GM18526 (cell line): Measurements from ENCODE around the gene ATRNL1.

Source experiments
- POLR2A ChIP-seq: IDR thresholded peaks from 3 replicates; pipeline ENCODE4 v1.6.1; 2011; ENCODE audit not compliant: insufficient read length; ENCODE audit errors: extremely low read depth

Gene ATRNL1

GRCh38 chr10:115974351-115974750 is 881.2 kb downstream of the ATRNL1 start:
- no peak for TF ChIP-seq POLR2A

DNA sequence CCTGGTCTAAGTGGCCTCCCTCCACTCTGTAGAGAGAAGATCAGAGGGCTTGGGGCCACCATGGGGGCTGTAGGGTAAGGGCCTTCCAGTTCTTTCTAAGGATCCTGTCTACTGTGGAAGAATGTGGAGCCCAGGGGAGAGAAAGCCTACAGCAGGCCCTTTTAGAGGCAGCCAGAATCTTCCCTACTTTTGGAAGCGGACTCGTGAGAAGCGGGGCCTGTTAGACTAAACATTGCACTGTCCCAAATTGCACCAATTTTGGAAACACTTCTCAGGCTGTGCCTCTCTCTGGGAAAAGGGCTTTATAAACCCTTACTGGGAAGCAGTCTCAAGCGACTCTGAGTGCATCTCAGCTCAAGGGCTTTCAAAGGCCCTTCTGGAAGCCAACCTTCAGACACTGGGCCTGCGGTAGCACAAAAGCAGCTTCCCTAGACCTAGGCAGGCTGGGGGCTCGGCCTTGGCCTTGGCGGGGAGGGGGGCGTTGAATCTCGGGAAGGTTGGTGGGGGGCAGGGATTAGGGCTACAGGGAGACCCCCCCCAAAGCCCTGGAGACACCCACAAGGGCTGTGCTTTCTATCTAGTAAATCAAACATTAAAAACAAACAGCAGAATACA is 881.8 kb downstream of the ATRNL1 start:
- no peak for TF ChIP-seq POLR2A

DNA sequence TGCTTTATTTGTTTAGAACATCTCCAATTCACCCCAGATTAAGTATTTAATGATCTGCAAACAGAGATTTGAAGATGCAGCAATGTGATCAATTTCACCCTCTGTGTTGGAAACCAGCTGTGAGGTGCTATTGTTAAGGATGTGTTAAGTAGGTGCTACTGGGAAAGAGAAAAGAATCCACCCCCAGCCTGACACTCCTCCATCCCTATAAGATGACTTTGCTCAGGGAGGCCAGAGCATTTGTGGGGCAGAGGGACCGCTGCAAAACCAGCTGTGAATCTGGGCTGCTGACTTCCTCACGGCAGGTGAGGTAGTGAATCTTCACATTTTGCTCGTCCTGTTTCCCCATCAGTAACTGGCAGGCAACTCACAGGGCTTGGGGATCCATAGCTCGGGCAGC is 882.3 kb downstream of the ATRNL1 start:
- TF ChIP-seq POLR2A = no peak

DNA sequence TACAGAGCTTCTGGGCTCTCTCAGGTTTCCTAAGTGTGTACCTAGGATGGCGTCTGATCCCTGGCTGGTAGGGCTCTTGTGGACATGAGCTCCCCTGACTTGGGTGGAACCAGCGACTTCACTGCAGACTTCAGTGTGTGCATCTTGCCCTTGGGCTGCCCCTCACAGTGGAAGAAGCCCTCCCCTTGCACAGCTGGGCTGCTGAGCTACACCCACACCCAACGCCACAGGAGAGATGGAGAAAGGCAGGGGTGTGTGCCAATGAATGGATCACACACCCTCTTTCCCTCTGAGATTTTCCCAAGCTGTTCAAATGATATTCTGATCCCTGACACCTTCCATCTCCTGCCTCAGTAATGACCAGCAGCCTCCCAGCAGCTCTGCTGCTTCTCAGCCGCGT is 883.2 kb downstream of the ATRNL1 start:
- no peak for TF ChIP-seq POLR2A

DNA sequence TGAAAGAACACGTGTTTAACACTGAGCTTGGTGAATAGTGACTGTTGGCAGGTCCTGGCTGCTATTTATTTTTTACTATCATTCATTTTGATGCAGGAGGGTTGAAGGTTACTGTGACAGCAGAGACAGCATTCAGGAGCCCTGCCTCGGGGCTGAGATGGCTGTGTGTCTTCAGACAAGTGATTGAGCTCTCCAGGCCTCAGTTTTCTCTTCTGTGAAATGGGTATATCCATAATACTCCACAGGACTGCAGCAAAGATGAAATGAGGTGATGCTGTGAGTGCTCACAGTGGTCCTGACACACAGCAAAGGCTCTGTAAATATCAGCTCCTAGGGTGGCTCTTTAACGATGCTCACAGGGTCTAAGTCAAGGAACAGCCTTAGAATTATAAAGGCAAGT is 884.7 kb downstream of the ATRNL1 start:
- no peak for TF ChIP-seq POLR2A

DNA sequence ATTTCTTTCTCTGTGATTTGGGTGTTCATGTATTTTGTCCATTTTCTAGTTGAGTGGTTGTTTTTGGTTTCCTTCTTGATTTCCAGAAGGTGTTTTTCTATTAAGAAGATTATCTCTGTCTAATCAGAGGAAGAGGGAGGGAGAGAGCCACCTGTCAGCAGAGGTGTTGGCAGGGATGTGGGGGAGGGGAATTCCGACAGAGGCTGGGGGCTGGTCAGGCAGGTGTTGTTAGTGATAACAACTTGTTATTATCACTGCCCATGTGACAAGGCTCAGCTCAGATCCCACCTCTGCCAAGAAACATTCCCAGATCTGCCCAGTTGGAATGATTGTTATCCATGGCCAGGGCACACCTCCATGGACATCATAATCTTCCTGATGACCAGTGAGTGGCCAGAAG is 886.4 kb downstream of the ATRNL1 start:
- no peak for TF ChIP-seq POLR2A

DNA sequence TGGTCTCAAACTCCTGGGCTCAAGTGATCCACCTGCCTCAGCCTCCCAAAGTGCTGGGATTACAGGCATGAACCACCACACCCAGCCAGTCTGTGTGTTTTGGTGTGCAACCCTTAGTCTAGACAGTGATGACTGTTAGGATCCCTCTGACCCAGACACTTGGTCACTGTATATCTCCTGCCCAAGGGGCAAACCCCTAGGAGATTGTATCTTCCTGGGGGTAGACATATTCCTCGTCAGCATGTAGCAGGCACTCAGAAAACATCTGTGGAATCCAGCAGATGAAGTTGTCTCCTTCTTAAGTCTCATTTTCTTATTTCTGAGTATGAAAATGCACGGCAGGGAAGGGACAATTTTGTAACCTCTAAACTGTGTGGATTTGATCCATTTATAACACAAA is 887.3 kb downstream of the ATRNL1 start:
- no peak for TF ChIP-seq POLR2A

- TF ChIP-seq POLR2A = no peak
Observed at GRCh38 chr10:115981081-115981480, 887.9 kb downstream of the ATRNL1 start.

GRCh38 chr10:115982076-115982475 is 888.9 kb downstream of the ATRNL1 start:
- no peak for TF ChIP-seq POLR2A

DNA sequence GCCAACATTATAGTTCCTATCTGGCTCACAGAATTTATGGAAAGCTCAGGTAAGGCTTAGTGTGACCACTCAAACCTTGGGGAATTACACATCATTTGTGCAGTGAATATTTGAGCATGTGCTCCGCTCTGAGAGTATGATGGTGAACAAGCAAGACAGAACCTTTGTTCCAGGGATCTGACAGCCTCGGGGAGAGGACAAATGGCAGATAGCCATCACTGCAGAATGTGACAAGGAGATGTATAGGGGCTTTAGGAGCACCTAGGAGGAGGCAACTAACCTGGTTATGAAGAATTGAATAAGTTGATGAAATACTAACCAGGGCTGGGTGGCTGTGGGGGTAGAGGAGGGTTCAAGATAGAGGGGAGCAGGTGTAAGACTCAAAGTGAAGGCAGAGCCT is 889.4 kb downstream of the ATRNL1 start:
- TF ChIP-seq POLR2A = no peak

DNA sequence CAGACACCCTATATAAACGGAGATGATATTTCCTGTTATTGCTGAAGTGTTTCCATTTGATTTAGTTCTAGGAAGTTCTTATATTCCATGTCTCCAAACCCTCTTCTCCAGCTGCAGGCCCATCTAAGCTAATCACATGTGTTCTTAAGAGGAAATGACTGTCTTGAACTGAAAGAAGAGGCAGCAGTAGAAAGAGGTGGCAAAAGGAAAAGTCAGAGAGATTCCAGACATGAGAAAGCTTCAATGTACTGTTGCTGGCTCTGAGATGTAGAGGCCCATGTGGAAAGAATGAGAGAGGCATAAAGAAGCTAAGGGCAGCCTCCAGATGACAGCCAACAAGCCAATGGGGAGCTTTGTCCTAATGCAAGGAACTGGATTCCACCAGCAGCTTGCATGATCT is 892.6 kb downstream of the ATRNL1 start:
- TF ChIP-seq POLR2A = no peak

DNA sequence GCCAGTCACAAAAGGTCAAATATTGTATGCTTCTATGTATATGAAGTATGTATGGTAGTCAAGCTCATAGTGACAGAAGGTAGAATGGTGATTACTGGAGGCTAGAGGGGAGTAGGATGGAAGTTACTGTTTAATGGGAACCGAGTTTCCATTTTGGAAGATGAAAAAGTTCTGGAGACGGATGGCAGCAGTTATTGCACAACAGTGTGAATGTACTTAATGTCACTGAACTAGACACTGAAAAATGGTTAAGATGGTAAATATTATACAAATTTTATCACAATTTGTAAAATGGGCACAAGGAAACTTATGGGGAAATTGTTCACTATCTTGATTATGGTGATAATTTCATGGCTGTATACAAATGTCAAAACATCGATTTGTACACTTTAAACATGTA is 895.2 kb downstream of the ATRNL1 start:
- no peak for TF ChIP-seq POLR2A

DNA sequence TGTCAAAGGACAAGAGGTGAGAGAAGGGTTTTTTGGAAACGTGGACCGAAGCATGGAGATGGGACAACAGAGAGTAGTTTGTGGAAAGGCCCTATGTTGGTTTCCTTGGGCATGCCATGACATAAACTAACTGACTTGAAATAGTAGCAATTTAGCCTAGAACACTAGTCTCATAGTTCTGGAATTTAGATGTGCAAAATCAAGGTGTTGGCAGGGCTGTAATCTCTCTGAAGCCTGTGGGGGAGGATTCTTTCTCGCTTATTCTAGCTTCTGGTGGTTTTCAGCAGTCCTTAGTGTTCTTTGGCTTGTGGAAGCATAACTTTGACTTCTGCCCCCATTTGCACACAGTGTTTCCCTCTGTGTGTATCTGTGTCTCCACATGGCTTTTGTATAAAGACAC is 896.5 kb downstream of the ATRNL1 start:
- TF ChIP-seq POLR2A = no peak

GRCh38 chr10:115992236-115992986 is 899.2 kb downstream of the ATRNL1 start:
- no peak for TF ChIP-seq POLR2A

GRCh38 chr10:115996031-115996430 is 902.9 kb downstream of the ATRNL1 start:
- TF ChIP-seq POLR2A = no peak

- no peak for TF ChIP-seq POLR2A
Observed at GRCh38 chr10:115998301-115998700, 905.1 kb downstream of the ATRNL1 start.
